ENCODE results near the gene CCDC146. TPM values are rescaled to one million over a fixed set of nuclear protein-coding genes. Genes with fewer than 3 reads are reported as not detected.

Gene CCDC146
- total and polyA plus RNA-seq, 10 of the 15 experiments (the other 5 are each of a cell fraction or from before 2014, with no cell fraction given): 0.28 to 5.3 (median 1.3) TPM

DNA sequence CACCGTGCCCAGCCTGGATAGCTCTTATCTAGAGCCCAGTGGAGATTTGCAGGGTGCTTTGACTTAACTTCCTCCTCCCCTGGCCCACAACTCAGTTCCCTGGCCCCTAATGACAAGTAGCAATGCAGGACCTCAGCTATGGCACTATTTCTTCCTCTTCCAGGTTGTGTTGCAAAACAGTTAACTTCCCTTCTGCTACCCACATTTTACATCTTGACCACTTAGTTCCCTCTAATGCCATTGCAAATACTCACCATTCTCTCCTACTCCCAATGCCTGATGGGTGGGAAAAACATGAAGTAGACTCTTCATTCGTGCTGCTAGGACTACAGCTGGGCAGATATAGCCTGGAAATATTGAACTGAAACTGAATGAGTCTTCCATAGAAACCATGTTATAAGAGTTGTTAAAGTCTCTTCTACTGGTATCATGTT is 116.3 kb downstream of the CCDC146 start (continued):
- no peak for TF ChIP-seq ZNF207 (IDR thresholded peaks at IDR 0.05; ENCODE audit: borderline replicate concordance)
- TF ChIP-seq, protein P1, sequence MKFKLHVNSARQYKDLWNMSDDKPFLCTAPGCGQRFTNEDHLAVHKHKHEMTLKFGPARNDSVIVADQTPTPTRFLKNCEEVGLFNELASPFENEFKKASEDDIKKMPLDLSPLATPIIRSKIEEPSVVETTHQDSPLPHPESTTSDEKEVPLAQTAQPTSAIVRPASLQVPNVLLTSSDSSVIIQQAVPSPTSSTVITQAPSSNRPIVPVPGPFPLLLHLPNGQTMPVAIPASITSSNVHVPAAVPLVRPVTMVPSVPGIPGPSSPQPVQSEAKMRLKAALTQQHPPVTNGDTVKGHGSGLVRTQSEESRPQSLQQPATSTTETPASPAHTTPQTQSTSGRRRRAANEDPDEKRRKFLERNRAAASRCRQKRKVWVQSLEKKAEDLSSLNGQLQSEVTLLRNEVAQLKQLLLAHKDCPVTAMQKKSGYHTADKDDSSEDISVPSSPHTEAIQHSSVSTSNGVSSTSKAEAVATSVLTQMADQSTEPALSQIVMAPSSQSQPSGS (IDR thresholded peaks at IDR 0.05; ENCODE audit: low read length): no peak
- TF ChIP-seq NR2C1 (IDR thresholded peaks at IDR 0.05): no peak

DNA sequence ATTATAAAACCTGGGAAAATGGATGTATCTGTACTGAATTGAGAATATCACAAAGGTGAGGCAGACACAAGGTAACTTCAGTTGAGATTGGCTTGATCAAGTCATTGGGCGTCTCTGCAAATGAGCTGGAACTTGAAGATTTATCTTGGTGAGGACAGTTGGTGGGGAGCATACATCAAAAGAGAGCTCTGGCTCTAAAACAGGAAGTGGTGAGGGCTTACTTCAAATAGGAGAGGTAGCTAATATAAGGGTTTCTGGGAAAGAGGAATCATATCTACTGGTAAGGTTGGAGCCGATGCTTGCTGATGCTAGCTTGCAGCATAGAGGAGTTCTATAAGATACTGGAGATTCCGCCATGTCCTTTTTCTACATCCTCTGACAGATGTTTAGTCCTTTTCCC is 117.1 kb downstream of the CCDC146 start:
- SMC1A ChIA-PET (ENCODE audit: uncharacterized antibody, unreplicated experiment): interaction anchor here (0.6 to 4.7 kb wide), 6 partner anchors 9 to 128 kb away, joined by 3 to 31 read pairs (median 3); no protein-coding TSS in a partner anchor
- POLR2A ChIA-PET: interaction anchor here (0.6 kb wide), 1 partner anchor 293 kb away, joined by 5 read pairs; no protein-coding TSS in a partner anchor
- CTCF ChIA-PET: interaction anchor here (1.2 to 1.9 kb wide), 2 partner anchors 8 to 13 kb away, joined by 4 to 16 read pairs; no protein-coding TSS in a partner anchor

More for the DNA sequence above, 117.1 kb downstream of the CCDC146 start:
- Histone ChIP-seq H3K4me3 (no peak overlapping the region), H3K9ac (ENCODE audit: control insufficient read depth, insufficient read depth, low read length) (no peak overlapping the region), H3K4me2 (ENCODE audit: control insufficient read depth, insufficient read depth) (no peak overlapping the region), H4K20me1 (ENCODE audit: control insufficient read depth, insufficient read depth) (no peaks in the 10 kb centered on the region), H3K27me3 (replicated peaks in 1 of 2; ENCODE audit: control insufficient read depth in 2 of 2, insufficient read depth in 2 of 2, low read length in 1 of 2) (no peaks in the 10 kb centered on the region), H3K4me1 (ENCODE audit: control insufficient read depth, insufficient read depth, low read length) (peaks cover 8% of the 10 kb centered on the region), H3K79me2 (ENCODE audit: control insufficient read depth, insufficient read depth, low read length) (no peaks in the 10 kb centered on the region), H3K36me3 (ENCODE audit: control insufficient read depth in 2 of 2, insufficient read depth in 2 of 2, low read length in 1 of 2) (no peaks in the 10 kb centered on the region), H3K27ac (ENCODE audit: control insufficient read depth, insufficient read depth) (no peak overlapping the region), H2AFZ (ENCODE audit: control insufficient read depth, low read depth, low read length) (no peak overlapping the region), H3K9me3 (replicated peaks; ENCODE audit: control insufficient read depth, insufficient read depth, low read length) (no peaks in the 10 kb centered on the region)
- intact Hi-C loops (cut with micrococcal nuclease; ENCODE audit: unreplicated experiment): no loop called here
- RAD21 ChIA-PET (ENCODE audit: unreplicated experiment): interaction anchor here (1.8 to 2.9 kb wide), 2 partner anchors 8 to 92 kb away, joined by 5 to 15 read pairs; no protein-coding TSS in a partner anchor
- in situ Hi-C loops (cut with MboI): no loop called here
- WGBS (ENCODE audit: insufficient coverage, insufficient replicate concordance, low lambda C conversion rate, missing lambda C conversion rate): 96% methylated on average over 3 of the region's 3 CpGs
- TF ChIP-seq SPI1 (IDR thresholded peaks at IDR 0.05; ENCODE audit: borderline replicate concordance, insufficient read depth, low read depth, low read length) (peak; percentile 65), RAD51 (IDR thresholded peaks at IDR 0.05) (no peak)
- FAIRE-seq: no peak
- no TSS peak for BruUV-seq (replicated peaks)
- DNase-seq (ENCODE audit: low read depth, low spot score): no peak
- ATAC-seq: no peak

Data from GM12878 (cell line).